HG03520 (cell line): ENCODE results near the gene GPR155.
"Not testable (repeated sequence)": the region's sequence is repeated elsewhere in the genome, so short reads cannot be mapped to it uniquely, and the experiment has no call there.

Experiments used
- ATAC-seq: cut with Tn5 transposase; IDR thresholded peaks from one replicate; pipeline ENCODE4 v1.9.1; 2021; ENCODE audit warnings: mild to moderate bottlenecking, moderate library complexity; ENCODE audit not compliant: unreplicated experiment

The GPR155 gene

DNA sequence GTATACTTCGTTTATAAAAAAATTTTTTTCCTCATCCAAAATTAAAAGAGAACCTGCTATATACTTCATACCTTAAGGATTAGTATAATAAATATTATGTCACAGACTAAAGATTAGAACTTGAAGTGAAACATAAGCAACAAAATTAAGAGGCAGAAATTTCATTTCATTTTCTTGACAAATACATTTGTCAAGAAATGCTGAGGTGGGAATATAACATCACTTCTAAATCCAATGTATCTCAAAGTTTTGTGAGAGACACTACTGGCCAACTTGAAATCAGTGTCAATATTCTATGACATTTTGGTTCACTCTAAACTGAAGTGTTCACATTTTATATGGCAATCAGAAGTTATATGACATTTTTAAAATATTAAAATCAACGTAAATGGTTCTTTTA lies 47.5 kb downstream of the GPR155 start:
- no peak for ATAC-seq

DNA sequence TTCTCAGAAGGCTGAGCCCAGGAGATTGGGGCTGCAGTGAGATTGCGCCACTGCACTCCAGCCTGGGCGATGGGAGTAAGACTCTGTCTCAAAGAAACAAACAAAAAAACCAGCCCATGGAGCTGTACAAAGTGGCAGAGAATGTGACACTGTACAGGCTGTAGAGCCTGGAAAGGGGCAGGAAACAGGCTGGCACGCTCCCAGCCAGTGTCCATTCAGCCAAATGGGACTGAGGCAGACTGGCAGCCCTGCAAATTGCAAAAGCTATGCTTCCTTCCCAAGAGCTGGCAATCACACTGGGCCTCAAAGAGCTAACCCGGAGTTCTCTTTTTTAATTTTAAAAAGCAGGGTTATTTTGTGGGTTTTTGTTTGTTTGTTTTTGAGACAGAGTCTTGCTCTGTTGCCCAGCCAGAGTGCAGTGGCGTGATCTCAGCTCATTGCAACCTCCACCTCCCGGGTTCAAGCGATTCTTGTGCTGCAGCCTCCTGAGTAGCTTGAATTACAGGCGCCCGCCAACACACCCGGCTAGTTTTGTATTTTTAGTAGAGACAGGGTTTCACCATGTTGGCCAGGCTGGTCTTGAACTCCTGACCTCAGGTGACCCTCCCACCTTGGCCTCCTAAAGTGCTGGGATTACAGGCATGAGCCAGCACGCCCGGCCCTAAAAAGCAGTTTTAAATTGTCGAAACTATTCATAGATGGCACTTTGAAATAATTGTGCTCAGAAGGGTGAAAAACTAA lies 48.5 kb downstream of the GPR155 start:
- no peak for ATAC-seq

DNA sequence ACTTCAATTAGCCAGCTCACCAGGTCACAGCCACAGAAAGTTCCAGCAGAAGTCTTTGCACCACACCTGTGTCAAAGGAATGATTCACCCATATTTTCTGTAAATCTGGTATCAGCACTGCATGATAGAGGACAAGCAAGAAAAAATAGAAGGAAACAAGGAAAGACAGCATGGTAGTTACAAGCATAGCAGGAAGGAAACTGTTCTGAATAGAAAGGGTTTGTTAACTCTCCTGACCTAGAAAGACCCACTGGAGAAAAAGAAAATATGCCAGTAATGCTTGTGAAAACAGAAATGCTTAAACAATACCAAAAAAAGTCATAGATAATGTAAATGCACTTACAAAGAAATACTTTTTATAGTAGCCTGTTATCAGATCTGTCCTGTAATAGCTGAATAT lies 50.5 kb downstream of the GPR155 start:
- ATAC-seq, result no peak

DNA sequence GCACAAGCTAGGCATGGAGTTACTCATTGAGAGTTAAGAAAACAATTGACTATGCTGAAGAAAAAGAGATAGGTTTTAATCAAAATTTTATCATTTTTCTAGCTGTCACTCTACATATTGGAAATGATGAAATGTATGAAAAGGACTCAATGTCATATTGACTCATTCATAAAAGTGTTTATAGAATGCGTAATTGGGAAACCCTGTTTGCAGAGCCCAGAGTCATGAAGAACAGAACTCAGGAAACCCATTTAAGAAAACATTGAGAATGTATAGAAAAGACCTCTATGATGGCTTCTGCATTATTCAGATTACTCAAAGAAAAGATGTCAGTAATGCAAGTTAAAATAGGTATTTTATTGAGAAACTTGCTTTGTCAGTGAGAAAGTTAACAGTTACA lies 54.9 kb downstream of the GPR155 start:
- no peak for ATAC-seq

DNA sequence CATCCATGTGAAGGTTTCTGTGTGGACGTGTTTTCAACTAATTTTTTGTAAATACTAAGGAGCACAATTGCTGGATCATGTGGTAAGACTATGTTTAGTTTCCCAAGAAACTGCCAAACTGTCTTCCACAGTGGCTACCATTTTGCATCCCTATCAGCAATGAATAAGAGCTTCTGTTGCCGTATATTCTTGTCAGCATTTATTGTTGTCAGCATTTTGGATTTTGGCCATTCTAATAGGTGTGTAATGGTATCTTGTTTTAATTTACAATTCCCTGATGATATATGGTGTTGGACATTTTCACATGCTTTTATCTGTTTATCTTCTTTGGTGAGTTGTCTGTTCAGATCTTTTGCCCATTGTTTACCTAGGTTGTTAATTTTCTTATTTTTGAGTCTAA lies 56.8 kb downstream of the GPR155 start:
- no peak for ATAC-seq

- ATAC-seq, result no peak
These were observed 58.6 kb downstream of the GPR155 start for GRCh38 chr2:174428214-174428613.

GRCh38 chr2:174412256-174412655 lies 74.6 kb downstream of the GPR155 start:
- ATAC-seq, result no peak

DNA sequence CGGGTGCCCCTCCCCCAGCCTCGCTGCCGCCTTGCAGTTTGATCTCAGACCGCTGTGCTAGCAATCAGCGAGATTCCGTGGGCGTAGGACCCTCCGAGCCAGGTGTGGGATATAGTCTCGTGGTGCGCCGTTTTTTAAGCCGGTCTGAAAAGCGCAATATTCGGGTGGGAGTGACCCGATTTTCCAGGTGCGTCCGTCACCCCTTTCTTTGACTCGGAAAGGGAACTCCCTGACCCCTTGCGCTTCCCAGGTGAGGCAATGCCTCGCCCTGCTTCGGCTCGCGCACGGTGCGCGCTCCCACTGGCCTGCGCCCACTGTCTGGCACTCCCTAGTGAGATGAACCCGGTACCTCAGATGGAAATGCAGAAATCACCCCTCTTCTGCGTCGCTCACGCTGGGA lies 76.8 kb downstream of the GPR155 start:
- not testable (repeated sequence) for ATAC-seq

- ATAC-seq, result no peak
These were observed 83.2 kb downstream of the GPR155 start for GRCh38 chr2:174403628-174404027.

DNA sequence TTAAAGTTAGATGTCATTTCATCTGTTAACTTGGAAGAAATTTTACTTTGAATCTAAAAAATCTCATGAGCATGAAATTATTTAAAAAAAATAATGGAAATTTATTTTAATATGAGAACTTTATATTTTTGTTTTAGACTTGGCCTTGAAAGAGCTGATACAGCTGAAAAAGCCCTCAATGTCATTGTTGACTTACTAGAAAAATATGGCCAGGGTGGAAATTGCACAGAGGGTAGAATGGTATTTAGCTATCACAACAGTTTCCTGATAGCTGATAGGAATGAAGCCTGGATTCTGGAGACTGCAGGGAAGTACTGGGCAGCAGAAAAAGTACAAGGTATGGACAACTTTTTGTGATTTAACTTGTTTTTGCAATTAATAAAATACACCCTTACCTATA lies 86.0 kb downstream of the GPR155 start:
- ATAC-seq, result no peak

DNA sequence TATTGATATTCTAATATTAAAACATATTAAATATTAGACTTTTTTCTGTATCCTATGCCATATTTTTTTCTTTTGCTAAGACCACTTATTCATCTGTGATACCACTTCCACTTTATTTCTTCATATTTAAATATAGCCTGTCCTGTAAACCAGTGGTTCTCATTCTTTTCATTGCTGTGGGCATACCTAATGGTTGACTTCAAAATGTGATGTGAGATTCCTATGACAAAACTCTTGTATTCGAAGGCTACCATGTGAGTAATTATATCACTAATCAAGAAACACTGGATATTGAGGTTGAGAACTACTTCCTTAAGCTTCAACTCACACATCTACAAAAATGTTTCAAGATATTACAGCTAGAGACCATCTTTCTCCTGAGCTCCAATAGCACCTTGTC lies 87.7 kb downstream of the GPR155 start:
- ATAC-seq, result no peak

DNA sequence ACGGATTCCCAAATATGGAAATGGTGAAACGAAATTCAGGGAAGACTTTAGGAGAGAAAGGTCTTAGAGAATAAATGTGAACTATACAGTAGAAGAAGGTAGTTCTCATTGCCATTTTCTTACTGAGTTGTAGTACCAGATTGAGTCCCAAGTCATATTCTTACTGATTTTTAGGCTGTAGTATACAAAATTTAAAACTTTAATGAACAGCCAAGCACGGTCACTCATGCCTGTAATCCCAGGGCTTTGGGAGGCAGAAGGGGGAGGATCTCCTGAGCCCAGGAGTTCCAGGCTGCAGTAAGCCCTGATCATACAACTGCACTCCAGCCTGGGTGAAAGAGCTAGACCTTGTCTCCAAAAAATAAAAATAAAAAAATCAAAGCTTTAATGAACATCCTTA lies 89.1 kb downstream of the GPR155 start:
- no peak for ATAC-seq

DNA sequence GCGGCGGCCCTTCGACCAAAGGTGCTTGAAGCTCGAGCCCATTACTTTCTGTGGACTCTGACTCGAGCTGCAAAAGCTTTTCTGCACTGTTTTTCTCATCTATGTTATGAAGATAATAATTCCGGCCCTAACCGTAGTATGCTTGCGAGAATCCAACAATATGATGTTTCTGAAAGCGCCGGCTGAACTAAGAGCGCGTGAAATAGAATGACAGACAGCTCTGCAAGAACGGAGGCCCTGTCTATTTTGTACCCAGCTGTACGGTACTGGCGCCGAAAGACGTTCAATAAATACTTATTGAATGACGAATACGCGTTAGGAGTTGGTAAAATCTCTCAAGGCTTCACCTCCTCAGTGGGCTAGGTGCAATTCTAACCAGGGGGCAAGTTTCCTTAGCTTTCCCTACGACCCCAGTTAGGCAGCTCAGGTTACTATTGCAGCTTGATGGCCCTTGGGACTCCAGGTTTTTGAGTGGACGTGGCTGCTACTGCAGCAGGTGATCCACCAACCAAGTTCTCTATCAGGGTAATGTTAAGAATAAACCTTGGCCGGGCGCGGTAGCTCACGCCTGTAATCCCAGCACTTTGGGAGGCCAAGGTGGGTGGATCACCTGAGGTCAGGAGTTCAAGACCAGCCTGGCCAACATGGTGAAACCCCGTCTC lies 90.7 kb downstream of the GPR155 start:
- no peak for ATAC-seq

DNA sequence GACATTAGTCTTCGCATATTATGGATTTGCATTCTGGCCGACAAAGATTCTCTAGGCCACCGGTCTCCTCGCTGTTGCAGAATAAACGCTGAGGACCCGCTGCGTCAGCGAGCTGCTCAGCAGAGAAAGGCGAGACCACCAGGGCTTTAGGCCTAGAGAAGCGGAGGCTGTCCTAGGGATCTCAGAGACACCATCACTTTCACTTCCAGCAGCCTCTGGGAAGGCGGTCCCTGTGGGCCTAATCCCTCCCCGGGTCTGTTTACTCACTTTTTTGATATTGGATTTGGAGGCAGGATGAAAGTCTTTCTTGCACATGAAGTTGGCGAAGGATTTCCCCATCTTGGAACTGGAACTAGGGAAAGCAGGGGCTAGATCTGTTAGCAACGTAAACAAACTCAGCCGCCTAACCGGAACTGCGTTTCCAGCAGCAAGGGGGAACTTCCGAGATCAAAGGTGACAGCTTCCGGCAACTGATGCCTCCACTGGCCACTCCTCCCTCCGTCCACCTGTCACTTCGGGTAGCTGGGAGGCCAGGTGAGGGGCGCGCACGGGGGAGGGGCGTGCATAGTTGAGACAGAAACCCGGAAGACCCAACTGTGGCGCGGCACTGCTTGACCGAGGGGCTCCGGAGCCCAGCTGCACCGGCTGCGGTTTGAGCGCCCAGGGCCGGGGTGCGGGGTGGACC lies 91.4 kb downstream of the GPR155 start, which contains the start of gene SCRN3:
Gene SCRN3 (plus strand): TSS at position 447 of the 685 bp plus-strand sequence. CDS start 2,554 bp downstream, outside the sequence.
- peak; percentile 89 for ATAC-seq

DNA sequence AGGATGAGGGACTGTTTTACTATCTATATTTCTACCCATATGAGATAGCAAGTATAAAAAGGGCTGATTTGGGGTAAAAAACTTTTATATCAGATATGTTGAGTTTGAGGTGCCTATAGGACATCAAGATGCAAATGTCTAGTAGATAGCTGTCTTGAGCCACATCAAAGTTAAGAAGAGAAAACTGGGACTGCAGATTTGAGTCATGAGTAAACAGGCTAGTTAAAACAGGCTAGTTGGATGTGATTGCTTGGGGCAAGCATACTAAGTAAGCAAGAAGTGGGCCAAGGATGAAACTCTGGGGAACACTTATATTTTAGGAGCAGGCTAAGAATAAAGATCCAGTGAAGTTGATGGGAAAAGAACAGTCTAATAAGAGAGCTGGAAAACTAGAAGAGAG lies 94.1 kb downstream of the GPR155 start:
- no peak for ATAC-seq

DNA sequence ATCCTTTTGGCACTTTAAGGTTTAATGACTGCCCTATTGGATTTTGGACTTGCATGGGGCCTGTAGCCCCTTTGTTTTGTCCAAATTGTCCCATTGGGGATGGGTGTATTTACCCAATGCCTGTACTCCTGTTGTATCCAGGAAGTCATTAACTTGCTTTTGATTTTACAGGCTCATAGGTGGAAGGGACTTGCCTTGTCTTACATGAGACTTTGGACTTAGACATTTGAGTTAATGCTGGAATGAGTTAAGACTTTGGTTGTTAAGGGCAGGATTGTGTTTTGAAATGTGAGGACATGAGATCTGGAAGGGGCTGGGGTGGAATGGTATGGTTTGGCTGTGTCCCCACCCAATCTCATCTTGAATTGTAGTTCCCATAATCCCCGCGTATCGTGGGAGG lies 96.5 kb downstream of the GPR155 start:
- ATAC-seq, result not testable (repeated sequence)

- ATAC-seq, result no peak
These were observed 97.3 kb downstream of the GPR155 start for GRCh38 chr2:174389542-174389941.

DNA sequence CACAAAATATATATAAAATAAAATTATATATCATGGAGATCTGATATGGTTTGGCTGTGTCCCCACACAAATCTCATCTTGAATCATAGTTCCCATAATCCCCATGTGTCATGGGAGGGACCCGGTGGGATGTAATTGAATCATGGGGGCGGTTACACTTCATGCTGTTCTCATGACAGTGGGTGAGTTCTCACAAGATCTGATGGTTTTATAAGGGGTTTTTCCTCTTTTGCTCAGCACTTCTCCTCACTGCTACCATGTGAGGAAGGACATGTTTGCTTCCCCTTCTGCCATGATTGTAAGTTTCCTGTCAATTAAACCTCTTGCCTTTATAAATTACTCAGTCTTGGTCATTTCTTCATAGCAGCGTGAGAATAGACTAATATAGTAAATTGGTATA lies 98.1 kb downstream of the GPR155 start:
- ATAC-seq, result not testable (repeated sequence)

GRCh38 chr2:174385201-174385600 lies 101.6 kb downstream of the GPR155 start:
- ATAC-seq, result no peak

- ATAC-seq, result no peak
These were observed 103.0 kb downstream of the GPR155 start for GRCh38 chr2:174383796-174384195.
